T-helper 22 cell (primary cell): ENCODE data around the gene LRRC46.
A peak's percentile ranks its signal among the peaks of the same experiment; 100 is the strongest.

Experiments used
- DNase-seq: peaks from one replicate; pipeline ENCODE4 v3.0.0-alpha.2; 2020; ENCODE audit warnings: low read depth

Gene LRRC46, protein sequence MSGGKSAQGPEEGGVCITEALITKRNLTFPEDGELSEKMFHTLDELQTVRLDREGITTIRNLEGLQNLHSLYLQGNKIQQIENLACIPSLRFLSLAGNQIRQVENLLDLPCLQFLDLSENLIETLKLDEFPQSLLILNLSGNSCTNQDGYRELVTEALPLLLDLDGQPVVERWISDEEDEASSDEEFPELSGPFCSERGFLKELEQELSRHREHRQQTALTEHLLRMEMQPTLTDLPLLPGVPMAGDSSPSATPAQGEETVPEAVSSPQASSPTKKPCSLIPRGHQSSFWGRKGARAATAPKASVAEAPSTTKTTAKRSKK

GRCh38 chr17:47831003-47831933, at the start of gene LRRC46, which contains the start of gene MRPL10:
TSS of gene LRRC46 (plus strand) at chr17:47831670. CDS start at chr17:47831990, 320 bp downstream.
TSS of gene MRPL10 (minus strand) at chr17:47831541. CDS start at chr17:47831511, 30 bp downstream.
- DNase-seq: peak; percentile 81

GRCh38 chr17:47785538-47786123, 45.8 kb upstream of the LRRC46 start:
- DNase-seq: no peak

DNA sequence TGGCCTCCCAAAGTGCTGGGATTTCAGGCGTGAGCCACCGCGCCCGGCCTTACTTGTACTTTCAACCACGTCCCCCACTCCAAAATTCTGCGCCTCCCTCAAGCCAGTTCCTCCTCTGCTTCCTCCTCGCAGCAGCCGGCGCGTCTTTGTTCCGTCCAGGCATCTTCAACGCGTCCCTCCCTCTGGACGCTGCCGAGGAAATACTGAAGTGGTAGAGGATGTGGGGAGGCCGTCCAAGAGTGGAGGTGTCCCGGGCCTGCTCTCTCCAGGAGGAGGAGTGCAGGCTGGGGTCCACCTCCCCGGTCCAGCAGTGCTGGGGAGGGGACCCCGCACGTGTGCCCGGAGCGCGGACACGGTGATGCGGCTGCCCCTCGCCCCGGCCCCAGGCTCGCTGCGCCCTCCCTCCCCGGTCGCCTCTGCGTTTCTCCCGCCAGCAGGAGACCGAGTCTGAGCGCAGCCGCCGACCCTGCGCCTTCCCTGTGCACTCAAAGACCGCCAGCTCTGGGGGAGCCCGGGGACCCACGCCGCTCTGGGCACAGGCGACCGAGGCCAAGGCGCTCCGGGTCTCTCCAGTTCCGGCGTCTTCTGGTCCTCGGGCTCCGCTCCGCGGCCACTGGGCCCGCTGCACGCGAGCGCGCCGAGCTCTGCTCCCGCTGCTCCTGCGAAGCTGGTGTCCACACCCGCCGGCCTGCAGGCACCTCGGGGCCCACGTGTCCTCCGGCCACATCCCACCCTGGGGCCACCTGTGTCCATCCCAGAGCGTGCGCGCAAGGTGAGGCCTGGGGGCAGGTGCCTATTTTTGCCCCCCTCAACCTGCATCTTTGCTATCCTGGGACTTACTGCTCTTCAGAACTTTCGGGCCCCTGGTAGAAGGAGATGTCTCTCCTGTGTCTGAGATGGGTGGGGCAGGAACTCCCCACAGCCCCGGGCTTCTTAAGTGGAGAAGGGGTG, 41.6 kb upstream of the LRRC46 start:
- DNase-seq: no peak

DNA sequence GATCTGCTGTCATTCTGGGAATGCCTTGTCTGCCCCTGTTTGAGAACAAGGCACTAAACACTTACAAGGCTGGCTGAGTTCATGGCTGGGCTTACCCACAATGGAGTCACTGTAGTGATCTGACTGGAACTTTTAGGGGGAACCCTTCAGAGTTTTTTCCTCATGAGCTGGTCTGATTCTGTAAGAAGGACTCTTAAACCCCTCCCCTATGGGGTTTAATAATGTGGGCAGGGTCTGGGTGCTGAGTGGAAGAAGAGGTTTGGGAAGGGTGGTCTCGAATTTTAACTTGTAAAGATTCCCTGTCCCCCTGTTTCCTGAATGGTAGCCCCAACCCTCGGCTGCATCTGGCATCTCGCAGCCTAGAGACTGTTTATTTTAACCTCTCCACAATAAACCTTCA, 40.4 kb upstream of the LRRC46 start:
- no peak for DNase-seq

GRCh38 chr17:47792457-47792856, 39.0 kb upstream of the LRRC46 start:
- DNase-seq: no peak

- DNase-seq: no peak
Measured at GRCh38 chr17:47792979-47793378, 38.5 kb upstream of the LRRC46 start.

DNA sequence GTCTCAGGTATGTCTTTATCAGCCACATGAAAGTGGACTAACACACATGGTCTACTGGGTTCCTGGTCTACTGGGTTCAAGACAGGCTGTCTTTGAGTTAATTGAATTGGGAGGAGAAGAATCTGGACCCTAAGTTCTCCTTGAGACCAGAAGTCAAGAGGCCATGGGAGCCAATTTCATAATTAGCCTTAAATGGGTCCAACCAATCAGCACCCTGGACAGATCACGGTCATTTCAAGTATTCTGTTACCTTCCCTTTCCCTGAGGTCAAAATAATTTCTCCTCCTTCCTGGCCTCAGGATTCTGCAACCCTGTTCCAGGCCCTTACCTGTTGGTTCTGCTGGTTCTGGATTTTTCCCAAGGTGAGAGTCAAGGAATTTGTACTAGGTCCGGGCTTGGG, 33.7 kb upstream of the LRRC46 start:
- DNase-seq: no peak

DNA sequence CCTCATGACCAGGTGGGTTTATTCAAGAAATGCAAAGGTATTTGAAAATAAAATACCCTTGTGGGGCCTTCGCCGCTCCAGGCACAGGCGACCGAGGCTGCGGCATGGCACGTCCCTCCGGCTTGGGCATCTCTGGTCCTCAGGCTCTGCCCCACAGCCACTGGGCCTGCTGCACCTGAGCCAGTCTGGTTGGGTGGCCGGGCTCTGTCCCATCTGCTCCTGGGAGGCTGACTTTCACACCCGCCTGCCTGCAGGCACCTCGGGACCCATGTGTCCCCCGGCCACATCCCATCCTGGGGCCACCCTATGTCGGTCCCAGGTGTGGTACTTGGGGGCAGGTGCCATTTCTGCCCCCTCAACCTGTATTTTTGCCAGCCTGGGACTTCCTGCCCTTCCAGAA, 30.8 kb upstream of the LRRC46 start:
- no peak for DNase-seq

- DNase-seq: no peak
Measured at GRCh38 chr17:47801176-47801765, 30.2 kb upstream of the LRRC46 start.

DNA sequence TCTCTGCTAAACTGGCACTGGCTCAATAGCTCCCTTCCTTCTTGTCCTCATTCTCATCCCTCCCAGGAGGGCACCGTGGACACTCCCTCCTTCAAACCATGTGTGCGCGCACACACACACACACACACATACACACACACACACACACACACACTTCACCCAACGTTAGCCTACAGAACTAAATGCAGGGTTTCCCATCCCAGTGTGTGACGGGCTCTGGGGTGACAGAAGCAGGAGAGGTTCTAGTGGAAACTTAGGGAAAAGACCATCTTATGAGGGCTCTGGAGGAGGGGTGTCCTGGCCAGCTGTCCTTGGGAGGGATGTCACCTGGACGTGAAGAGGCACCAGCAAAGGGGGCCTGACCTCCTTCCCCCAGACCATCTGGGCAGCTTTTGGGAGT, 29.6 kb upstream of the LRRC46 start:
- no peak for DNase-seq

DNA sequence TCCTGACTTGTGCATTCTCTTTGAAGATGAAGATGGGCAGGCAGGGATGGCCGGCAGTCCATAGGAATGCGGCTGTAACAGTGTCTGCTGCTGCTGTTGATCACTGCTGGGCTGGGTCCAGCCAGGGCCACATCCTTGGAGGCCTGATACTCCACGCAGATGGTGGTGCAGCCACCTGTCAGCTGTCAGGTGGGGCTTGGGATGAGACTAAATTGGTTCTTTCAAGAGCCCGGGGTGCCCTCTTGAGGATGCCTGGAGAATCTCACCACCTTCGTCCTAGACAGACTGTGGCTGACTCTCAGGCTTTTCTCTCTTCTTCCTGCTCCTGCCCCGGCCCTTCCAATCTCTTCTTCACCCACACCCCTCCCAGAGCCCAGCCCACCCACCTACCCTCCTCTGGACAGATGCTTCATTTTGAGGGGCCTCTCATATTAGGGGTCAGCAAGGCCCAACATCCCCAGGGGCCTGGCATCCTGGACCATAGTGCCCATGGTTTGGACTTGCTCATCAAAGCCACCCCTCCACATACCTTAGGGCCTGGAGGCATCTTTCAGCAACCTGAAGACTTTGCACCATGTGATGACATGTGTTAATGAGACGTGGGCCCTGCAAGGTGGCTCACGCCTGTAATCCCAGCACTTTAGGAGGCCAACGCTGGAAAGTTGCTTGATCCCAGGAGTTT, 29.0 kb upstream of the LRRC46 start:
- no peak for DNase-seq

DNA sequence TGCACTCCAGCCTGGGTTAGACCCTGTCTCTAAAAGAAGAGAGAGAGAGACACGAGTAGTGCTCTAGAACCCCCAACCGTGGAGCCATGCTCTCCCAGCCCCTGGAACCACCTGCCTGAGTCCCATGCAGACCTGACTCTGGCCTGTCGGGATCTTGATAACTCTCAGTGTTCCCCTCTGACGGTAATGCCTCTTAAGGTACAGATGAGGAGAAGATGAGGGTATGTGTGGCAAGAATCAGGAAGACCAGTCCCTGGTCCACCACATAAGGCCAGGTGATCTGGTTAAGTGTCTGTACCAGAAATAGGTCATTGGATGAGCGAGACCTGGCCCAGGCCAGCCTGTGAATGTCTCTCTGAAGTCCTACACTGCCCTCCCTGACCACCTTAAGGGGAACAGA, 28.3 kb upstream of the LRRC46 start:
- no peak for DNase-seq

DNA sequence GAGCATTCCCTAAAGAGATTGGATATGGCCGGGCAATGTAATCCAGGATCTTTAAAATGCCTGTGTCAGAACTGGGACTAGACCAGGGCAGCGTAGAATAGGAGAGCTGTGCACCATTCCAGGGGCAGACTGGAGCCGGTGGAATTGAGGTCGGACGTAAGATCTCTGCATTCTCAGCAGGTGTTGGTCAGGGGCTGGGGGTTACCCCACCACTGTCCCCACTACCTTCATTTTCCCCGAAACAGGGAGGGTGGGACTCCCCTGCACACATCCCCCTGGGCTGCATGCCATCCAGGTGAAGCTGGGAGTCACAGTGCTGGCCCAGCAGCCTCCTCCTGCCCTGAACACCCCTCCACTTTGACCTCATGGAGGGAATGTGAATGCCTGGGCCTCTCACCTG, 27.7 kb upstream of the LRRC46 start:
- no peak for DNase-seq

DNA sequence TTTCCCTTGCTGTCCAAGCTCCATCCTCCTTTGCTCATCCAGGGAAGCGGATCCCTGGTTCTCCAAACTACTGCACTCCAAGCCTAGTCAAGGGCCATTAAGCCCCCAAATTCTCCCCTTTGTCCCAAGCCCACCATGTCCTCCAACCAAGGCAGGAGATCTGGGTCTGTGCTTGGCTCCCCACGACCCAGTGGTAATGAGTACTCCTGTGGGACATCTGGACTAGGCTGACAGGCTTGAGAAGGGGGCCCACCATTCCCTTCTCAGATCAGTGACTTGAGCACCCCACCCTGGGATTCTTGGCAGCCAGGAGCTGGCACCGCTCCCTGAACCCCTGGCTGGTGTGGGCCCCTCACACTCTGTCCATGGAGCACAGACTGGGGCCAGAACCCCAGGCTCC, 27.0 kb upstream of the LRRC46 start:
- DNase-seq: no peak

- DNase-seq: no peak
Measured at GRCh38 chr17:47806026-47806912, 25.2 kb upstream of the LRRC46 start.

- DNase-seq: no peak
Measured at GRCh38 chr17:47806913-47807255, 24.6 kb upstream of the LRRC46 start.

DNA sequence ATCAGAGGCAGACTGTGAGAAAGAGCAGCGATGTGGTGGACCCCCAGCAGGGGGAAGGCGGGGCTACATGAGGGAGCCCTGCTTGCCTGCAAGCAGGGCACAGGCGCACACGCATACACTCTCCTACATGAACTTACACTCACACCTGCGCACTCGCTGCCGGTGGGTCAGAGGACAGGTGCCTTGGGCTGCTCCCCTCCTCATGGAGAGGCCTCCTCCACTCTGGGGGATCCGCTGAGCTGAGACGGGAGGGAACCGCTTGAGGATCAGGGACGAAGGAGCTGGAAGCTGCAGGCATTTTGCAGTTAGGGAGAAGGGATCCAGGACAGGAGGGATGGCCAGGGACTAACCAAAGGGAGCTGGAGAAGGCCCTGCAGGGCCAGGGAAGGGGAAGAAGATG, 24.0 kb upstream of the LRRC46 start:
- DNase-seq: no peak

DNA sequence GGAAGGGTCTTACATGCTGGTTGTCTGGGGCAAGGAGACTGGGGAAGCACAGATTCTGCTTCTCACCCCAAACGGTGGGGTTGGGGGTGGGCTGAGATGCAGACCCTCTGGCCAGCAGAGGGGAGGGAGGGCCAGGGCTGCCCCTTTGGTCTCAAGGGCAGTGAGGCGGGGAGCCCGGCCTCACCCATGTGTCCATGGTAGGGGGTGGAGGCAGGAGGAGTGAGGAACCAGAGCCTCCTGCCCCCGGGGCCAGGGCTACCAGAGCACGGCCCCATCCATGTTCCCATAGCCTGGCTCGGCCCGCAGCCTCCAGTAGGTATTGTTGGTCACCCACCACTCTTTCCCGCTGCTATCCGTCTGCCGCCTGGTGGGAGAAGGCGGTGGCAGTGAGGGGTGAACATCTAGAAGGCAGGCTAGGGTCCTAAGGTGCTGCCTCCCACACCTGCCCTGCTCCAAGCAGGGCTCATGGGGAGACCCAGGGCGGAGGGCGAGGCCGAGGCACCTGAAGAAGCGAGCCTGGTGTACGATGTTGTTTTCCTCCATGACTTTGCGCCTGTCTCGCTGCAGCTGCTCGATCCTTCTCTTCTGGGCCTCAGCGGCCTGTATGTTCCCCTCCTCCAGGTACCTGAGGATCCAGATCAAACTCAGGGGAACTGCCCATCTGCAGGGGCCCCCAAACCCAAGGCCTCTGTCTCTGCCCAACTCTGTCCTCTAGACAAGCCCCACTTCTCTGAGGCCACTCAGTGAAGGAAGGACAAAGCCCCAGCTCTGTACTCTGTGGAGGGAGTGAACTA, 23.2 kb upstream of the LRRC46 start:
- no peak for DNase-seq
